Parathyroid adenoma (tissue), 2 donors: ENCODE data around the gene INTS7.

Source experiments
- H2AFZ ChIP-seq: fragments of 300-600 bp; sonication (generic); one replicate; pipeline ENCODE4 v1.7.0; 2017; ENCODE audit warnings: antibody characterized with exemption, mild to moderate bottlenecking
- H3K27ac ChIP-seq: fragments of 300-600 bp; sonication (generic); one replicate; pipeline ENCODE4 v1.7.0; 2017
- H3K27me3 ChIP-seq: fragments of 300-600 bp; sonication (generic); one replicate; pipeline ENCODE4 v1.7.0; 2017; ENCODE audit warnings: low read length; ENCODE audit not compliant: control insufficient read depth, insufficient read depth
- H3K36me3 ChIP-seq: fragments of 300-600 bp; sonication (generic); one replicate; pipeline ENCODE4 v1.7.0; 2017; ENCODE audit warnings: low read length; ENCODE audit not compliant: control insufficient read depth, insufficient read depth
- H3K4me1 ChIP-seq: fragments of 300-600 bp; sonication (generic); one replicate; pipeline ENCODE4 v1.7.0; 2017; ENCODE audit warnings: control low read depth
- H3K4me2 ChIP-seq: fragments of 300-600 bp; sonication (generic); one replicate; pipeline ENCODE4 v1.7.0; 2017; ENCODE audit warnings: low read length
- H3K4me3 ChIP-seq: fragments of 300-600 bp; sonication (generic); one replicate; pipeline ENCODE4 v1.7.0; 2017; ENCODE audit warnings: low read depth, low read length
- H3K79me2 ChIP-seq: fragments of 300-600 bp; sonication (generic); one replicate; pipeline ENCODE4 v1.7.0; 2017; ENCODE audit warnings: control low read depth
- H3K9ac ChIP-seq: fragments of 300-600 bp; sonication (generic); one replicate; pipeline ENCODE4 v1.7.0; 2017; ENCODE audit warnings: mild to moderate bottlenecking
- H3K9me3 ChIP-seq: fragments of 300-600 bp; sonication (generic); one replicate; pipeline ENCODE4 v1.7.0; 2017; ENCODE audit warnings: low read length; ENCODE audit not compliant: control insufficient read depth
- TF ChIP-seq, protein P1 (sequence below): fragments of 300-600 bp; sonication (generic); IDR thresholded peaks from one replicate; pipeline ENCODE4 v1.7.0; 2017; ENCODE audit warnings: antibody characterized with exemption, mild to moderate bottlenecking
- donor health status: primary hyperparathyroidism.

The INTS7 gene

DNA sequence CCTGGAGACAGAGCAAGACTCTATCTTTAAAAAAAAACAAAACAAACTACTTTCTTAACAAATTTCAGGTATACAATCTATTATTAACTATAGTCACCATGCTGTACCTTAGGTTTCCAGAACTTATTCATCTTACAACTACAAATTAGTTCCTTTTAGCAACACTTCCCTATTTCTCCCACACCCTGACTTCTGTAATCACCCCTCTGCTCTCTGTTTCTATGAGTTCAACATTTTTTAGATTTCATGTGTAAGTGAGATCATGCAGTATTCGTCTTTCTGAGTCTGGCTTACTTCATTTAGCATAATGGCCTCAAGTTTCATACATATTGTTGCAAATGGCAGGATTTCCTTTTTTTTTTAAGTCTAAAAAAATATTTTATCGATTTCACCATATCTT is 126.9 kb downstream of the INTS7 start:
- TF ChIP-seq, protein P1, sequence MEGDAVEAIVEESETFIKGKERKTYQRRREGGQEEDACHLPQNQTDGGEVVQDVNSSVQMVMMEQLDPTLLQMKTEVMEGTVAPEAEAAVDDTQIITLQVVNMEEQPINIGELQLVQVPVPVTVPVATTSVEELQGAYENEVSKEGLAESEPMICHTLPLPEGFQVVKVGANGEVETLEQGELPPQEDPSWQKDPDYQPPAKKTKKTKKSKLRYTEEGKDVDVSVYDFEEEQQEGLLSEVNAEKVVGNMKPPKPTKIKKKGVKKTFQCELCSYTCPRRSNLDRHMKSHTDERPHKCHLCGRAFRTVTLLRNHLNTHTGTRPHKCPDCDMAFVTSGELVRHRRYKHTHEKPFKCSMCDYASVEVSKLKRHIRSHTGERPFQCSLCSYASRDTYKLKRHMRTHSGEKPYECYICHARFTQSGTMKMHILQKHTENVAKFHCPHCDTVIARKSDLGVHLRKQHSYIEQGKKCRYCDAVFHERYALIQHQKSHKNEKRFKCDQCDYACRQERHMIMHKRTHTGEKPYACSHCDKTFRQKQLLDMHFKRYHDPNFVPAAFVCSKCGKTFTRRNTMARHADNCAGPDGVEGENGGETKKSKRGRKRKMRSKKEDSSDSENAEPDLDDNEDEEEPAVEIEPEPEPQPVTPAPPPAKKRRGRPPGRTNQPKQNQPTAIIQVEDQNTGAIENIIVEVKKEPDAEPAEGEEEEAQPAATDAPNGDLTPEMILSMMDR = no peak
- Histone ChIP-seq H3K4me3 (no peak overlapping the region), H3K79me2 (no peaks in the 10 kb centered on the region), H3K36me3 (no peaks in the 10 kb centered on the region), H3K9me3 (no peaks in the 10 kb centered on the region), H3K4me2 (no peak overlapping the region), H3K27me3 (no peaks in the 10 kb centered on the region), H3K9ac (no peak overlapping the region), H3K4me1 (no peaks in the 10 kb centered on the region), H3K27ac (no peak overlapping the region), H2AFZ (no peak overlapping the region)

DNA sequence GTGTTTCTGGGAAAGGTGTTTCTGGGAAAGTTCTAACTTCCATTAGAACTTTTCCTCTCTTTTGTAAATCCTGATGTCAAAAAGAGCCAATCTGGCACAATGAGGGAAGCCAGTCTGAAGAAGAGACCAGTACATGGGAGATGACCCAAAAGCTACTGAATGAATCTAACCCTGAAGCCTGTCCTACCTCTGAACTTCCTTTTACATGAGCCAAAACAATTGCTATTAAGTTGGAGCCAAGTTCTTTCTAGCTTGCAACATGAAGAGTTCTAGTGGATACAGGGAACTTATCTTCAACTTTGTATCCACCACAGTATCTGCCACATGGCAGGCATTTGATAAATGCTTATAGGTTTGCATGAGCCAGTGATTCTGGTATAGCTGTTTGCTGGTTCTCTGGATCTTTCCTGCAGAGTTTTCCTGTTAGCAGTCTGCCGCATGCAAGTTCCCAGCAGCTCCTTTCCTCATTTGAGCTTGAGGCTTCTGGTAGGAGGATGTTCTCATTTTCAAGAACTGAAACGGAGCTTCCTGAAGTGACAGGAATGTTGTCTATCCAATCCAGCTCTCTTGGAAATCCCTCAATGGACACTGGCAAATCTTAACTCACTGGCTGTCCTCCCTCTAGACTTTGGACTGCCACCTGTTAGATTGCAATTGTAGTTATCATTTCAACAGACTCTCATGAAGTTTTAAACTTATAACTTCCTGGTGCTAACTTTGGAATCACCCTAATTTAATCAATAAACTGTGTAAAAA is 131.7 kb downstream of the INTS7 start:
- H3K9me3 ChIP-seq = no peaks in the 10 kb centered on the region
- no peaks in the 10 kb centered on the region for H3K36me3 ChIP-seq
- H3K4me1 ChIP-seq = no peaks in the 10 kb centered on the region
- H3K4me2 ChIP-seq = no peak overlapping the region
- TF ChIP-seq, protein P1 = no peak
- H3K27ac ChIP-seq = no peak overlapping the region
- H3K27me3 ChIP-seq = no peaks in the 10 kb centered on the region
- H3K4me3 ChIP-seq = no peak overlapping the region
- H3K9ac ChIP-seq = no peak overlapping the region
- no peaks in the 10 kb centered on the region for H3K79me2 ChIP-seq
- H2AFZ ChIP-seq = no peak overlapping the region

DNA sequence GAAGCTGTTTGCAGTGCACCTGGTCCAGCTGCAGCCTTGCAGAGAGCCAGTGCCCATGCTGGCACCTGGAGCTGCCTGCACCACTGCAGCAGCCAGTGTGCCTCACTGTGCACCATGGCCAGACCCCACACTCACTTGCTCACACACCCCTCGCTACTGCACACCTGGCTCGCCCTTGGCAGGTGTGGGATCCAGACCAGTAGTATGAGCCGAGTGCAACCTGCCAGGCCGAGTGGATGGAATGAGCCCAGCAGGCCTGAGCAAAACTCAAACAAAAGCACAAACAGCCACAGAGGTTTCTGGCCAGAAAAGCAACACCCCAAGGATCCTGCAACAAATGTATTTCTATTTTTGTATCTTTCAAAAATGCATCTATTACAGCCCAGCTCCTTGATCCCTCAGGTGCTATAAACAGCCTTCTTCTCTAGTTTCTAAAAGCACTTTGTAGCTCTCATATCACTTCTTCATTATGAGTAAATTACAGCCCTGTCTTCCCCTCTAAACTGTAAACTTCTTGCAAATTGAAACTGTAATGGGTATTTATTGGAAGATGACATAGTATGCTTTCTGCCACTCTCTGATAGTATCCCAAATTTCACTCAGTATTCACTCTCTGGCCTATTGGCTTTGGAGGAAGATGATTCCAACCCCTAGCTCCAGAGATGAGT is 132.6 kb downstream of the INTS7 start:
- Histone ChIP-seq H3K27me3 (no peaks in the 10 kb centered on the region), H2AFZ (no peak overlapping the region), H3K4me1 (no peaks in the 10 kb centered on the region), H3K9me3 (no peaks in the 10 kb centered on the region), H3K27ac (no peak overlapping the region), H3K4me2 (no peak overlapping the region), H3K79me2 (no peaks in the 10 kb centered on the region), H3K4me3 (no peak overlapping the region), H3K36me3 (no peaks in the 10 kb centered on the region), H3K9ac (no peak overlapping the region)
- TF ChIP-seq, protein P1 = no peak

DNA sequence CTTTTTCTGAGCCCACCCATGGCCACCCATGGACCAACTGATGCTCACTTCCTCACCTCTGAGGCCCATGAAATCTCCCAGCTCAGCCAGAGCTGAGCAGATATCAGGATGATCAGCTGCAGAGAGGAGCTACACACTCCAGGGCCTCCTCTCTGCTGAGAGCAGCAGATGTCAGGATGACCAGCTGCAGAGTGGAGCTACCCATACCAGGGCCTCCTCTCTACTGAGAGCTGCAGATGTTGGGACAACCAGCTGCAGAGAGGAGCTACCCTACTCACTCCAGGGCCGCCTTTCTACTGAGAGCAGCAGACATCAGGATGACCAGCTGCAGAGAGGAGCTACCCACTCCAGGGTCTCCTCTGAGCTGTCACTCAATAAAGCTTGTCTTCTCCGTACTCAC is 133.4 kb downstream of the INTS7 start:
- no peak overlapping the region for H3K4me3 ChIP-seq

More for the DNA sequence above, 133.4 kb downstream of the INTS7 start:
- TF ChIP-seq, protein P1 = no peak
- no peaks in the 10 kb centered on the region for H3K9me3 ChIP-seq
- no peak overlapping the region for H2AFZ ChIP-seq
- H3K9ac ChIP-seq = no peak overlapping the region
- H3K36me3 ChIP-seq = no peaks in the 10 kb centered on the region
- no peak overlapping the region for H3K4me2 ChIP-seq
- H3K79me2 ChIP-seq = no peaks in the 10 kb centered on the region
- H3K27ac ChIP-seq = no peak overlapping the region
- H3K4me1 ChIP-seq = no peaks in the 10 kb centered on the region
- no peaks in the 10 kb centered on the region for H3K27me3 ChIP-seq
